Osteocyte (in vitro differentiated cells): ENCODE results near the gene CYSTM1. TPM values are rescaled to one million over a fixed set of nuclear protein-coding genes. Genes with fewer than 3 reads are reported as not detected.
"Not testable (repeated sequence)": the region's sequence is repeated elsewhere in the genome, so short reads cannot be mapped to it uniquely, and the experiment has no call there.

Source experiments
- DNase-seq: peaks from one replicate; pipeline ENCODE4 v3.0.0; 2021; ENCODE audit warnings: mixed read lengths; ENCODE audit not compliant: unreplicated experiment; ENCODE audit errors: extremely low spot score
- H3K27ac Mint-ChIP-seq: one replicate; pipeline ENCODE4 v1.8.0; 2021; ENCODE audit warnings: mild to moderate bottlenecking, mixed read lengths; ENCODE audit not compliant: unreplicated experiment
- H3K27me3 Mint-ChIP-seq: one replicate; pipeline ENCODE4 v1.8.0; 2021; ENCODE audit warnings: mixed read lengths; ENCODE audit not compliant: unreplicated experiment
- H3K36me3 Mint-ChIP-seq: one replicate; pipeline ENCODE4 v1.8.0; 2021; ENCODE audit warnings: mixed read lengths; ENCODE audit not compliant: unreplicated experiment
- H3K4me1 Mint-ChIP-seq: one replicate; pipeline ENCODE4 v1.8.0; 2021; ENCODE audit warnings: mixed read lengths; ENCODE audit not compliant: unreplicated experiment
- H3K4me3 Mint-ChIP-seq: one replicate; pipeline ENCODE4 v1.8.0; 2021; ENCODE audit warnings: mild to moderate bottlenecking, moderate library complexity, mixed read lengths; ENCODE audit not compliant: unreplicated experiment
- H3K9me3 Mint-ChIP-seq: one replicate; pipeline ENCODE4 v1.8.0; 2021; ENCODE audit warnings: mixed read lengths; ENCODE audit not compliant: unreplicated experiment
- total RNA-seq: library from RNA; stranded (reverse); gene quantifications from 2 replicates; pipeline ENCODE4 v1.2.1, GENCODE V29; 2021
- TF ChIP-seq, protein P1 (sequence below): fragments of 200-600 bp; sonication (generic); IDR thresholded peaks from 2 replicates; pipeline ENCODE4 v1.5.0; 2021; ENCODE audit warnings: antibody characterized with exemption, mild to moderate bottlenecking, moderate library complexity

CYSTM1 gene
- total RNA-seq, 1 donor from 2014 or later = 26.7 TPM

DNA sequence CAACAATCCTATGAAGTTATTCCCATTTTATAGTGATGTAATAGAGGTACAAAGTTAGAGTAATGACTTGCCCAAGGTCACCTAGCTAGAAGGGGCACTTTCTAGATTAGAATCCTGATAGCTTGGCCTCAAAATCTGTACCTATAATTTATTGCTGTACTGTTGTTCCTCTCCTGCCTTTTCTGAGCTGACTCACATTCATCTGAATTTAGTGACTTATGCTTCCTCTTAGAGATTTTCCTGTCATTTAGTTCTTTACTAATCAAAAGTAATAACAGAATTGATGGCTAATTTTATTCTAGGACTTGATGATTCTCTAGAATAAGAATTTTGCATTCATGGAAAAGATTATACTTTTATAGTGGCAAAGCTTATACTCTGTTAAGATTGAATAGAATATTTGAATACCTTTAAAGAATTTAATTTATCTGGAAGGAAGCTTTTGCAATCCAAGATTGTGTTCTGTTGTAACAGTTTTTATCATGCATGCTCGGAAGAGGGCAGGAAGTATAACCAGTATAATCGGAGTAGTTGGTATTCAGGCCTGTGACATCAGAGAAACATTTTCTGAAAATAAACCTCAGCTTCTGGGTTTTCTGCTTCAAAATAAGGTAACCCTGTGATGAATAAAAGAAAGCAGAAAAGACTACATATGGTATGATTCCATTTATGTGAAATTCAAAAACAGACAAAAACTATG is 21.3 kb downstream of the CYSTM1 start:
- no peaks in the 10 kb centered on the region for H3K27me3 Mint-ChIP-seq
- DNase-seq = no peak
- TF ChIP-seq, protein P1, sequence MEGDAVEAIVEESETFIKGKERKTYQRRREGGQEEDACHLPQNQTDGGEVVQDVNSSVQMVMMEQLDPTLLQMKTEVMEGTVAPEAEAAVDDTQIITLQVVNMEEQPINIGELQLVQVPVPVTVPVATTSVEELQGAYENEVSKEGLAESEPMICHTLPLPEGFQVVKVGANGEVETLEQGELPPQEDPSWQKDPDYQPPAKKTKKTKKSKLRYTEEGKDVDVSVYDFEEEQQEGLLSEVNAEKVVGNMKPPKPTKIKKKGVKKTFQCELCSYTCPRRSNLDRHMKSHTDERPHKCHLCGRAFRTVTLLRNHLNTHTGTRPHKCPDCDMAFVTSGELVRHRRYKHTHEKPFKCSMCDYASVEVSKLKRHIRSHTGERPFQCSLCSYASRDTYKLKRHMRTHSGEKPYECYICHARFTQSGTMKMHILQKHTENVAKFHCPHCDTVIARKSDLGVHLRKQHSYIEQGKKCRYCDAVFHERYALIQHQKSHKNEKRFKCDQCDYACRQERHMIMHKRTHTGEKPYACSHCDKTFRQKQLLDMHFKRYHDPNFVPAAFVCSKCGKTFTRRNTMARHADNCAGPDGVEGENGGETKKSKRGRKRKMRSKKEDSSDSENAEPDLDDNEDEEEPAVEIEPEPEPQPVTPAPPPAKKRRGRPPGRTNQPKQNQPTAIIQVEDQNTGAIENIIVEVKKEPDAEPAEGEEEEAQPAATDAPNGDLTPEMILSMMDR = no peak
- H3K9me3 Mint-ChIP-seq = no peaks in the 10 kb centered on the region
- H3K4me3 Mint-ChIP-seq = no peak overlapping the region
- no peak overlapping the region for H3K27ac Mint-ChIP-seq
- H3K4me1 Mint-ChIP-seq = peaks cover 1% of the 10 kb centered on the region
- H3K36me3 Mint-ChIP-seq = peaks cover 8% of the 10 kb centered on the region

DNA sequence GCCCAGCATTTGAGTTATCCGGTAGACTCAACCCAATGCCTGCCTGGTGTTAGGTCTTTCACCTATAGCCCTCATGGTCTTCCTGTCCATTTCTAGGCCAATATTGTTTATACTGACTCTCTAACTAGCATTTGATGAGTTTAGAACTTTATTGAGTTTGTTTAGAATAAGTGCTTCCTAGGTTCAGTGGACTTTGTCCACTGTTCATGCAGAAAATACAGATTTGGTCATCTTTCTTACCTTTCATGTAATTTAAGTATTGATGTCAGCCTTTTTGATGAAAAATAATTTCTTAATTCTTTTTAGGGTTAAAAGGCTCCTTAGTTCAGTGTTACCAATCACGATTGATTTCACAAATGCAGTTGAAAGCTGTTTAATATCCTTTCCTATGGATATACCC is 22.0 kb downstream of the CYSTM1 start:
- TF ChIP-seq, protein P1 = no peak
- no peaks in the 10 kb centered on the region for H3K9me3 Mint-ChIP-seq
- H3K36me3 Mint-ChIP-seq = peaks cover 8% of the 10 kb centered on the region
- H3K27ac Mint-ChIP-seq = no peak overlapping the region
- H3K27me3 Mint-ChIP-seq = no peaks in the 10 kb centered on the region
- no peak for DNase-seq
- H3K4me3 Mint-ChIP-seq = no peak overlapping the region
- no peaks in the 10 kb centered on the region for H3K4me1 Mint-ChIP-seq

DNA sequence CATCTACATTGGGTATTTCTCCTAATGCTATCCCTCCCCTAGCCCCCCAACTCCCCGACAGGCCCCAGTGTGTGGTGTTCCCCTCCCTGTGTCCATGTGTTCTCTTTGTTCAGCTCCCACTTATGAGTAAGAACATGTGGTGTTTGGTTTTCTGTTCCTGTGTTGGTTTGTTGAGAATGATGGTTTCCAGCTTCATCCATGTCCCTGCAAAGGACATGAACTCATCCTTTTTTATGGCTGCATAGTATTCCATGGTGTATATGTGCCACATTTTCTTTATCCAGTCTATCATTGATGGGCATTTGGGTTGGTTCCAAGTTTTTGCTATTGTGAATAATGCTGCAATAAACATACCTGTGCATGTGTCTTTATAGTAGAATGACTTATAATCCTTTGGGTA is 23.9 kb downstream of the CYSTM1 start:
- not testable (repeated sequence) for H3K4me1 Mint-ChIP-seq, H3K36me3 Mint-ChIP-seq, H3K27me3 Mint-ChIP-seq, H3K4me3 Mint-ChIP-seq, H3K27ac Mint-ChIP-seq, DNase-seq, H3K9me3 Mint-ChIP-seq

DNA sequence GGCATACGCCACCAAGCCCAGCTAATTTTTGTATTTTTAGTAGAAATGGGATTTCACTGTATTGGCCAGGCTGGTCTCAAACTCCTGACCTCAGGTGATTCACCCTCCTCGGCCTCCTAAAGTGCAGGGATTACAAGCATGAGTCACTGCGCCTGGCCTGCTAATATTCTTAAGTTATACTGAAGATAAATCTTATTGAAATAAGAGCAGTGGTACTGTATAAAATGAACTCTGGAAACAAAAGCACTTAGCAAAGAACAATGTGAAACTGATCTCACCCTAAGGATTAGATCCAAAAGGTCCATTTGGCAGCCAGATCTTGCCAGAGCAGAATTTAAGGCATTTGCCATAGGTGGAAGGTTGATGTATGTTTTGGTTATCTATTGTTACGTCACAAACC is 27.1 kb downstream of the CYSTM1 start:
- Mint-ChIP-seq H3K27me3 (no peaks in the 10 kb centered on the region), H3K36me3 (peaks cover 2% of the 10 kb centered on the region), H3K27ac (no peak overlapping the region), H3K4me1 (no peaks in the 10 kb centered on the region), H3K9me3 (no peaks in the 10 kb centered on the region), H3K4me3 (no peak overlapping the region)
- DNase-seq = no peak
- TF ChIP-seq, protein P1 = no peak

DNA sequence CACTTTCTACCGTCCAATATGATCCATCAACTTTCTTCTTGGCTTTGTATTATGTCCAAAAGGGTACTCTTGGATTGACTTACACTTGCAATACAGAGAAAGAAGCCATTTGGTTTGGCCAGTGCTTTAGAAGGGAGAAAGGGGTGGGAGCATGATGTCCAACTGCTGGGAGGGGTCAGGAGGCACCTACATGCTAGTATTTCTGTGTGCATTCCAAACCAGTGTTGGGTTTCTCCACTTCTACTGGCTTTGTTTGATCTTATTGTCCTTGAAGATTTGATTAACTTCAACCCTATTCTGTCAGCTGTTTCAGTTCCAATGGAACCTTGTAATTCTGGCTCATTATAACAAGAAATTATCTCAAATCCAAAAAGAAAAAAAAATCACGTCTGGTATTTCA is 27.6 kb downstream of the CYSTM1 start:
- Mint-ChIP-seq H3K4me1 (no peaks in the 10 kb centered on the region), H3K4me3 (no peak overlapping the region), H3K27me3 (no peaks in the 10 kb centered on the region), H3K36me3 (peaks cover 3% of the 10 kb centered on the region), H3K27ac (no peak overlapping the region), H3K9me3 (no peaks in the 10 kb centered on the region)
- DNase-seq = no peak
- TF ChIP-seq, protein P1 = no peak
